ENCODE results near the gene NUMB.

Gene NUMB

GRCh38 chr14:73261075-73261474 lies 197.3 kb downstream of the NUMB start:
- no peak for DNase-seq (ENCODE audit: low read depth)

GRCh38 chr14:73260574-73260973 lies 197.8 kb downstream of the NUMB start:
- DNase-seq (ENCODE audit: low read depth) = no peak

- DNase-seq (ENCODE audit: low read depth) = no peak
Measured at GRCh38 chr14:73259837-73260236, 198.5 kb downstream of the NUMB start.

GRCh38 chr14:73258845-73259611 lies 199.3 kb downstream of the NUMB start:
- no peak for DNase-seq (ENCODE audit: low read depth)

- DNase-seq (ENCODE audit: low read depth) = no peak
Measured at GRCh38 chr14:73258076-73258475, 200.3 kb downstream of the NUMB start.

GRCh38 chr14:73255693-73256225 lies 202.6 kb downstream of the NUMB start:
- DNase-seq (ENCODE audit: low read depth) = no peak

- DNase-seq (ENCODE audit: low read depth) = no peak
Measured at GRCh38 chr14:73255005-73255400, 203.3 kb downstream of the NUMB start.

- no peak for DNase-seq (ENCODE audit: low read depth)
Measured at GRCh38 chr14:73254247-73255004, 203.9 kb downstream of the NUMB start.

- no peak for DNase-seq (ENCODE audit: low read depth)
Measured at GRCh38 chr14:73253721-73254120, 204.6 kb downstream of the NUMB start.

GRCh38 chr14:73253323-73253610 lies 205.1 kb downstream of the NUMB start:
- DNase-seq (ENCODE audit: low read depth) = no peak

GRCh38 chr14:73252491-73253322 lies 205.6 kb downstream of the NUMB start:
- DNase-seq (ENCODE audit: low read depth) = no peak

GRCh38 chr14:73251516-73252215 lies 206.7 kb downstream of the NUMB start:
- no peak for DNase-seq (ENCODE audit: low read depth)

GRCh38 chr14:73250781-73251500 lies 207.4 kb downstream of the NUMB start:
- DNase-seq (ENCODE audit: low read depth) = no peak

- DNase-seq (ENCODE audit: low read depth) = no peak
Measured at GRCh38 chr14:73250317-73250713, 208.0 kb downstream of the NUMB start.

- DNase-seq (ENCODE audit: low read depth) = no peak
Measured at GRCh38 chr14:73249564-73250316, 208.6 kb downstream of the NUMB start.

GRCh38 chr14:73249108-73249507 lies 209.2 kb downstream of the NUMB start:
- DNase-seq (ENCODE audit: low read depth) = no peak

- no peak for DNase-seq (ENCODE audit: low read depth)
Measured at GRCh38 chr14:73248108-73248868, 210.1 kb downstream of the NUMB start.

- DNase-seq (ENCODE audit: low read depth) = no peak
Measured at GRCh38 chr14:73246387-73247150, 211.8 kb downstream of the NUMB start.

Measured in stimulated activated CD4-positive, alpha-beta T cell treated with anti-CD3 and anti-CD28 coated beads, Interleukin-2, amount 100 ng/mL, for 4 hours (primary cell).